B cell (primary cell): ENCODE measurements around the gene IL12B. TPM values are rescaled to one million over a fixed set of nuclear protein-coding genes. Genes with fewer than 3 reads are reported as not detected.
"Not testable (repeated sequence)": the region's sequence is repeated elsewhere in the genome, so short reads cannot be mapped to it uniquely, and the experiment has no call there.

Experiments
- ATAC-seq: fragments of 200-7000 bp; cut with Tn5 transposase; one replicate; pipeline ENCODE4 v1.10.0; 2021; ENCODE audit warnings: low read depth, mild to moderate bottlenecking, moderate number of reproducible peaks, moderate library complexity
- CTCF ChIA-PET: fragments of 350-600 bp; sonication (Branson Sonifier 250); formaldehyde crosslinking; loops from one replicate; lab custom pipeline; 2021; ENCODE audit warnings: antibody characterized with exemption, inconsistent platforms; lab: Charles Lee
- POLR2A ChIA-PET: fragments of 350-600 bp; sonication (Branson Sonifier 250); formaldehyde crosslinking; loops from one replicate; lab custom pipeline; 2021; ENCODE audit warnings: antibody characterized with exemption; lab: Charles Lee
- DNase-seq: peaks from one replicate; pipeline ENCODE4 v3.0.0; 2013
- H2AFZ ChIP-seq: 2 replicates; pipeline ENCODE4 v1.6.1; 2012; ENCODE audit warnings: mild to moderate bottlenecking, low read depth, low read length; ENCODE audit not compliant: insufficient read depth, poor library complexity, severe bottlenecking
- H3K27ac ChIP-seq, 2 donors: 1 replicate in 1 of 2; 2 replicates in 1 of 2; pipeline ENCODE4 v1.5.1; 2012 to 2013; ENCODE audit warnings: low read length in 2 of 2, mild to moderate bottlenecking in 2 of 2, moderate library complexity in 1 of 2
- H3K27me3 ChIP-seq, 4 experiments: fragments of 200-600 bp in 1 of 4; sonication (generic) in 1 of 4; replicated peaks in 1 of 4; 1 replicate in 2 of 4; 2 replicates in 2 of 4; pipeline versions ENCODE4 v1.6.1 to v1.7.0; 2013 to 2016; ENCODE audit warnings: low read length in 3 of 4, mild to moderate bottlenecking in 2 of 4, mixed read lengths in 1 of 4, moderate library complexity in 1 of 4; ENCODE audit not compliant: insufficient read depth in 4 of 4, control insufficient read depth in 3 of 4; ENCODE audit errors: control extremely low read depth in 1 of 4
- H3K36me3 ChIP-seq, 2 experiments: replicated peaks in 1 of 2; 1 replicate in 1 of 2; 2 replicates in 1 of 2; pipeline versions ENCODE4 v1.6.1 to v1.7.1; 2013; ENCODE audit warnings: low read length in 1 of 2; ENCODE audit not compliant: insufficient read depth in 2 of 2, control insufficient read depth in 1 of 2; ENCODE audit errors: control extremely low read depth in 1 of 2, extremely low read depth in 1 of 2
- H3K4me1 ChIP-seq, 2 donors: fragments of 200-600 bp in 1 of 2; sonication (generic) in 1 of 2; 1 replicate in 1 of 2; 2 replicates in 1 of 2; pipeline versions ENCODE4 v1.5.1 to v1.6.1; 2013 to 2017; ENCODE audit warnings: low read length in 2 of 2; ENCODE audit not compliant: control insufficient read depth in 2 of 2, insufficient read depth in 2 of 2
- H3K4me2 ChIP-seq: replicated peaks from 2 replicates; pipeline ENCODE3; 2012; ENCODE audit warnings: mild to moderate bottlenecking, low read depth, low read length; ENCODE audit not compliant: poor library complexity, severe bottlenecking
- H3K4me3 ChIP-seq, 5 experiments: fragments of 200-600 bp in 1 of 5; sonication (generic) in 1 of 5; 1 replicate in 3 of 5; 2 replicates in 2 of 5; pipeline versions ENCODE4 v1.5.1 to v1.7.0; 2011 to 2016; ENCODE audit warnings: low read length in 4 of 5, mild to moderate bottlenecking in 4 of 5, low read depth in 2 of 5, control low read depth in 1 of 5, moderate library complexity in 1 of 5; ENCODE audit not compliant: insufficient read depth in 1 of 5; ENCODE audit errors: control extremely low read depth in 1 of 5, extremely low read depth in 1 of 5
- H3K79me2 ChIP-seq: fragments of 200-600 bp; sonication (generic); one replicate; pipeline ENCODE4 v1.6.0; 2016; ENCODE audit warnings: low read length; ENCODE audit not compliant: control insufficient read depth, insufficient read depth
- H3K9ac ChIP-seq: fragments of 200-600 bp; sonication (generic); 2 replicates; pipeline ENCODE4 v1.6.1; 2017; ENCODE audit warnings: mild to moderate bottlenecking, low read length, moderate library complexity
- H3K9me3 ChIP-seq, 3 donors: one replicate each; pipeline versions ENCODE4 v1.6.1 to v1.7.1; 2013; ENCODE audit warnings: low read length in 2 of 3; ENCODE audit not compliant: control insufficient read depth in 2 of 3, insufficient read depth in 1 of 3; ENCODE audit errors: control extremely low read depth in 1 of 3
- H4K20me1 ChIP-seq: 2 replicates; pipeline ENCODE4 v1.6.0; 2012; ENCODE audit warnings: mild to moderate bottlenecking, low read length; ENCODE audit not compliant: insufficient read depth, control insufficient read depth, poor library complexity, severe bottlenecking
- H3K27ac Mint-ChIP-seq: one replicate; pipeline ENCODE4 v1.8.0; 2021; ENCODE audit warnings: mixed read lengths
- H3K27me3 Mint-ChIP-seq: one replicate; pipeline ENCODE4 v1.8.0; 2021; ENCODE audit warnings: mixed read lengths
- H3K4me1 Mint-ChIP-seq: one replicate; pipeline ENCODE4 v1.8.0; 2021; ENCODE audit warnings: mixed read lengths
- H3K4me3 Mint-ChIP-seq: one replicate; pipeline ENCODE4 v1.8.0; 2021; ENCODE audit warnings: mixed read lengths
- H3K9me3 Mint-ChIP-seq: one replicate; pipeline ENCODE4 v1.8.0; 2022; ENCODE audit warnings: mixed read lengths; ENCODE audit not compliant: insufficient read depth
- CTCF ChIP-seq: fragments of 200-600 bp; IDR thresholded peaks from one replicate; pipeline ENCODE4 v1.8.0; 2022; ENCODE audit warnings: antibody characterized with exemption, mild to moderate bottlenecking
- EZH2 ChIP-seq: IDR thresholded peaks from 2 replicates; pipeline ENCODE4 v1.6.1; 2012; ENCODE audit warnings: borderline replicate concordance, low read depth, mild to moderate bottlenecking, moderate library complexity, low read length; ENCODE audit not compliant: insufficient read depth, poor library complexity, severe bottlenecking
- WGBS: methylation state at CpG from one replicate; pipeline ENCODE4 v1.1.5; 2013; ENCODE audit warnings: missing lambda C conversion rate; ENCODE audit not compliant: insufficient coverage; 5-methylcytosine and 5-hydroxymethylcytosine counted together
- intact Hi-C: fragments of 100-400 bp; cut with micrococcal nuclease; formaldehyde crosslinking; loops from one replicate; pipeline ENCODE4 v1.10.0; 2022
- polyA plus RNA-seq: library from polyadenylated mRNA; depleted of rRNA; stranded (reverse); fragments of >200 nt; gene quantifications from 2 replicates; pipeline ENCODE4 v1.2.3, GENCODE V29; 2012
- total RNA-seq, 2 donors: library from RNA; stranded (reverse); fragments of 120-200 nt in 1 of 2; gene quantifications; 1 replicate in 1 of 2; 2 replicates in 1 of 2; pipeline versions ENCODE4 v1.2.3 to v1.2.4, GENCODE V29; 2013 to 2022

IL12B gene
- total and polyA plus RNA-seq, 2 donors (not counting 1 experiment from before 2014, with no cell fraction given), result 0.15 to 0.17 TPM

- POLR2A ChIA-PET, result interaction anchor here (1.0 kb wide), 1 partner anchor 11 kb away, joined by 8 read pairs; no protein-coding TSS in a partner anchor
- H2AFZ ChIP-seq, DNase-seq, H3K9me3 Mint-ChIP-seq, H3K4me3 ChIP-seq, H4K20me1 ChIP-seq, H3K27me3 Mint-ChIP-seq, H3K9me3 ChIP-seq, H3K36me3 ChIP-seq, H3K79me2 ChIP-seq, H3K9ac ChIP-seq, H3K27me3 ChIP-seq: not testable (repeated sequence)
- 17% methylated on average over 1 of the region's 2 CpGs for WGBS
- Histone ChIP-seq H3K27ac (peak overlapping the region; percentile 25 to 56), H3K4me1 (peaks cover 14 to 26% of the 10 kb centered on the region in 2 donors), H3K4me2 (peak overlapping the region; percentile 44)
- H3K27ac Mint-ChIP-seq, result peak overlapping the region; percentile 11
- CTCF ChIA-PET, result interaction anchor here (0.8 to 1.0 kb wide), 3 partner anchors 13 to 18 kb away, joined by 3 read pairs; no protein-coding TSS in a partner anchor
- peak overlapping the region; percentile 9 for H3K4me3 Mint-ChIP-seq
- peaks cover 38% of the 10 kb centered on the region for H3K4me1 Mint-ChIP-seq
- peak; percentile 51 for ATAC-seq
- intact Hi-C loops, result loop anchor here (2.0 kb wide), 1 partner anchor 17 kb away; no protein-coding TSS in a partner anchor
Measured at GRCh38 chr5:159350216-159350615, 19.9 kb upstream of the IL12B start.

GRCh38 chr5:159345861-159346260 lies 15.6 kb upstream of the IL12B start:
- H3K36me3 ChIP-seq, result no peaks in the 10 kb centered on the region
- DNase-seq (no peak), ATAC-seq (no peak)
- H3K27ac ChIP-seq, result peak overlapping the region; percentile 20 to 57
- ChIA-PET POLR2A (interaction anchor here (0.7 kb wide), 1 partner anchor 13 kb away, joined by 3 read pairs; no protein-coding TSS in a partner anchor), CTCF (interaction anchor here (1.2 kb wide), 1 partner anchor 13 kb away, joined by 3 read pairs; no protein-coding TSS in a partner anchor)
- Mint-ChIP-seq H3K27ac (peak overlapping the region; percentile 75), H3K9me3 (peaks cover 5% of the 10 kb centered on the region), H3K27me3 (no peaks in the 10 kb centered on the region), H3K4me3 (peak overlapping the region; percentile 45), H3K4me1 (peaks cover 67% of the 10 kb centered on the region)
- no peaks in the 10 kb centered on the region for H4K20me1 ChIP-seq
- H3K79me2 ChIP-seq, result no peaks in the 10 kb centered on the region
- peak overlapping the region; percentile 10 for H2AFZ ChIP-seq
- no peak overlapping the region for H3K4me3 ChIP-seq
- TF ChIP-seq EZH2 (no peak), CTCF (no peak)
- intact Hi-C loops, result no loop called here
- 88% methylated on average over 3 of the region's 4 CpGs for WGBS
- no peaks in the 10 kb centered on the region for H3K27me3 ChIP-seq
- peaks cover 21 to 44% of the 10 kb centered on the region in 2 donors for H3K4me1 ChIP-seq
- H3K4me2 ChIP-seq, result peak overlapping the region; percentile 26
- peaks cover 0 to 10% (median 3%) of the 10 kb centered on the region in 3 donors for H3K9me3 ChIP-seq
- no peak overlapping the region for H3K9ac ChIP-seq
